GM12878 (cell line): ENCODE results near the gene DCAF11. TPM values are rescaled to one million over a fixed set of nuclear protein-coding genes. Genes with fewer than 3 reads are reported as not detected.
A peak's percentile ranks its signal among the peaks of the same experiment; 100 is the strongest.

Experiments
- BMI1 ChIP-seq: fragments of 450-650 bp; IDR thresholded peaks from 2 replicates; pipeline ENCODE4 v1.6.1; 2016; ENCODE audit warnings: mild to moderate bottlenecking, moderate library complexity, borderline replicate concordance
- FOXM1 ChIP-seq: IDR thresholded peaks from 2 replicates; pipeline ENCODE4 v1.6.1; 2012; ENCODE audit warnings: low read depth, mild to moderate bottlenecking, inconsistent platforms, low read length, moderate library complexity
- KLF5 ChIP-seq: fragments of 450-650 bp; IDR thresholded peaks from 2 replicates; pipeline ENCODE4 v1.6.1; 2014; ENCODE audit warnings: mild to moderate bottlenecking; ENCODE audit not compliant: partially characterized antibody
- MXI1 ChIP-seq: fragments of 150-350 bp; IDR thresholded peaks from 2 replicates; pipeline ENCODE4 v1.6.1; 2011; ENCODE audit warnings: low read depth, mild to moderate bottlenecking, inconsistent platforms, low read length, improper control_type of control experiment
- POLR2AphosphoS2 ChIP-seq: IDR thresholded peaks from 2 replicates; pipeline ENCODE4 v1.6.1; 2011; ENCODE audit warnings: low read depth, mild to moderate bottlenecking, low read length, improper control_type of control experiment, moderate library complexity
- RAD21 ChIP-seq: IDR thresholded peaks from 2 replicates; pipeline ENCODE4 v1.6.1; 2011; ENCODE audit warnings: mild to moderate bottlenecking, low read depth, low read length, moderate library complexity; ENCODE audit not compliant: insufficient read depth
- RCOR1 ChIP-seq: conservative IDR thresholded peaks from 2 replicates; pipeline ENCODE4 v1.6.1; 2012; ENCODE audit warnings: low read depth, low read length, improper control_type of control experiment
- SMAD5 ChIP-seq: IDR thresholded peaks from 2 replicates; pipeline ENCODE4 v1.6.1; 2016; ENCODE audit warnings: antibody characterized with exemption, low read depth
- TAF1 ChIP-seq: IDR thresholded peaks from 2 replicates; pipeline ENCODE4 v1.6.1; 2011; ENCODE audit warnings: mild to moderate bottlenecking, low read depth, low read length, borderline replicate concordance
- polyA plus RNA-seq, 11 experiments: library from polyadenylated mRNA; depleted of rRNA in 4 of 11; unstranded in 6 of 11; stranded (reverse) in 5 of 11; fragments of >200 nt; fragmentation: Nextera tagmentation in 4 of 11; fragmentation: Illumina TruSeq in 1 of 11; extraction: Ambion mirVana in 4 of 11; extraction: Trizol in 1 of 11; gene quantifications; 1 replicate in 1 of 11; 2 replicates in 10 of 11; pipeline versions ENCODE4 v1.2.1 to v1.2.3, GENCODE V29; 2011 to 2016; ENCODE audit warnings: inconsistent platforms in 2 of 11, missing spikeins in 2 of 11, low read depth in 1 of 11
- total RNA-seq, 4 experiments: library from RNA; depleted of rRNA in 3 of 4; stranded (reverse); fragments of >200 nt in 3 of 4; fragmentation: Illumina TruSeq in 1 of 4; extraction: Trizol in 1 of 4; gene quantifications; 2 replicates each; pipeline versions ENCODE4 v1.2.1 to v1.2.3, GENCODE V29; 2013 to 2021
- TF ChIP-seq, protein P1 (sequence below): IDR thresholded peaks from 2 replicates; pipeline ENCODE4 v1.6.1; 2012; ENCODE audit warnings: mild to moderate bottlenecking, low read depth, low read length
- TF ChIP-seq, protein P2 (sequence below): IDR thresholded peaks from 2 replicates; pipeline ENCODE4 v1.6.1; 2012; ENCODE audit warnings: low read length, inconsistent platforms
- TF ChIP-seq, protein P3 (sequence below): fragments of 450-650 bp; IDR thresholded peaks from 2 replicates; pipeline ENCODE4 v1.6.1; 2017; ENCODE audit warnings: mild to moderate bottlenecking
- TF ChIP-seq, protein P4 (sequence below): fragments of 450-650 bp; IDR thresholded peaks from 2 replicates; pipeline ENCODE4 v1.6.1; 2016; ENCODE audit warnings: mild to moderate bottlenecking, moderate library complexity, borderline replicate concordance

Gene DCAF11
- total and polyA plus RNA-seq, 10 of the 15 experiments (the other 5 are each of a cell fraction or from before 2014, with no cell fraction given) = 13.4 to 91.2 (median 68.7) TPM

DNA sequence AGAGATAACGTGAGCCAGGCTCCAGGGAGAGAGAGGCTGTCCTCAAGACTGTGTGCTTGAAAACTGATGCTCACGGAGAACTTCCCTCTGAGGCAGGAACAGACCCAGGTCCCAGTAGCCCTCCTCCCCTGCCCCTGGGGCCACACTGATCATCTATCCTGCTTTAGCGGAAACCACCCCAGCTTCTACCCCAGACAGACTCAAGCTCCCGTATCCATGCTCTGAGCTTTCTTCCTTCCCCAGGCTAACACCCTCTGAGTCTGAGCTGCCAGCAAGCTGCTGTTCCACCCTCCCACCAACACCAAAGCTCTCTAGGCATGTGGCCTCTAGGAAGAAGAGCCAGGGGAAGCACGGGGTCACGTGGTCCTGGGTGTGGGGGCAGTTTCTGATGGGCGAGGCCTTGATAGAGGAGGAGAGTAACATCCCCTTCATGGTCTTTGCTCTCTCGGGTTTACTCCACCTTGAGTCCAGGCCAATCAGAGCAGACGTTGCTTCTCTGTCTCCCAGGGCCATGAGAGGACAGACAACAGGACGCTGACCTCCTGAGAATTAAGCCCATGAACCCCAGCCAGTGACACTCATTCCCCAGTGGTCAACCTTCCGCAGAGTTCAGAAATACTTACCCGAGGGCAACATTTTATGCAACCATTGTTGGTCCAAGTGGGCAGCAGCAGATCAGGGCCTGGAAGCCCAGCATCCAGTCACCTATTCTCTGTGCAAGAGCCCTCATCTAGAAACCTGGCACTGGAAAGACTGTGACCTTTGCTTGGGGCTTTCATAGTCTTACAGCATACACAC, 19.1 kb upstream of the DCAF11 start (continued):
- TF ChIP-seq, protein P1, sequence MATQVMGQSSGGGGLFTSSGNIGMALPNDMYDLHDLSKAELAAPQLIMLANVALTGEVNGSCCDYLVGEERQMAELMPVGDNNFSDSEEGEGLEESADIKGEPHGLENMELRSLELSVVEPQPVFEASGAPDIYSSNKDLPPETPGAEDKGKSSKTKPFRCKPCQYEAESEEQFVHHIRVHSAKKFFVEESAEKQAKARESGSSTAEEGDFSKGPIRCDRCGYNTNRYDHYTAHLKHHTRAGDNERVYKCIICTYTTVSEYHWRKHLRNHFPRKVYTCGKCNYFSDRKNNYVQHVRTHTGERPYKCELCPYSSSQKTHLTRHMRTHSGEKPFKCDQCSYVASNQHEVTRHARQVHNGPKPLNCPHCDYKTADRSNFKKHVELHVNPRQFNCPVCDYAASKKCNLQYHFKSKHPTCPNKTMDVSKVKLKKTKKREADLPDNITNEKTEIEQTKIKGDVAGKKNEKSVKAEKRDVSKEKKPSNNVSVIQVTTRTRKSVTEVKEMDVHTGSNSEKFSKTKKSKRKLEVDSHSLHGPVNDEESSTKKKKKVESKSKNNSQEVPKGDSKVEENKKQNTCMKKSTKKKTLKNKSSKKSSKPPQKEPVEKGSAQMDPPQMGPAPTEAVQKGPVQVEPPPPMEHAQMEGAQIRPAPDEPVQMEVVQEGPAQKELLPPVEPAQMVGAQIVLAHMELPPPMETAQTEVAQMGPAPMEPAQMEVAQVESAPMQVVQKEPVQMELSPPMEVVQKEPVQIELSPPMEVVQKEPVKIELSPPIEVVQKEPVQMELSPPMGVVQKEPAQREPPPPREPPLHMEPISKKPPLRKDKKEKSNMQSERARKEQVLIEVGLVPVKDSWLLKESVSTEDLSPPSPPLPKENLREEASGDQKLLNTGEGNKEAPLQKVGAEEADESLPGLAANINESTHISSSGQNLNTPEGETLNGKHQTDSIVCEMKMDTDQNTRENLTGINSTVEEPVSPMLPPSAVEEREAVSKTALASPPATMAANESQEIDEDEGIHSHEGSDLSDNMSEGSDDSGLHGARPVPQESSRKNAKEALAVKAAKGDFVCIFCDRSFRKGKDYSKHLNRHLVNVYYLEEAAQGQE = no peak
- no peak for TF ChIP-seq RAD21
- TF ChIP-seq, protein P2, sequence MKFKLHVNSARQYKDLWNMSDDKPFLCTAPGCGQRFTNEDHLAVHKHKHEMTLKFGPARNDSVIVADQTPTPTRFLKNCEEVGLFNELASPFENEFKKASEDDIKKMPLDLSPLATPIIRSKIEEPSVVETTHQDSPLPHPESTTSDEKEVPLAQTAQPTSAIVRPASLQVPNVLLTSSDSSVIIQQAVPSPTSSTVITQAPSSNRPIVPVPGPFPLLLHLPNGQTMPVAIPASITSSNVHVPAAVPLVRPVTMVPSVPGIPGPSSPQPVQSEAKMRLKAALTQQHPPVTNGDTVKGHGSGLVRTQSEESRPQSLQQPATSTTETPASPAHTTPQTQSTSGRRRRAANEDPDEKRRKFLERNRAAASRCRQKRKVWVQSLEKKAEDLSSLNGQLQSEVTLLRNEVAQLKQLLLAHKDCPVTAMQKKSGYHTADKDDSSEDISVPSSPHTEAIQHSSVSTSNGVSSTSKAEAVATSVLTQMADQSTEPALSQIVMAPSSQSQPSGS = no peak; the same call in 1 of the 2 replicates
- no peak for TF ChIP-seq BMI1
- TF ChIP-seq TAF1 = peak; percentile 98
- TF ChIP-seq POLR2AphosphoS2 = peak; percentile 97
- TF ChIP-seq SMAD5 = peak; percentile 99
- no peak for TF ChIP-seq RCOR1
- TF ChIP-seq MXI1 = peak; percentile 87
- TF ChIP-seq, protein P3, sequence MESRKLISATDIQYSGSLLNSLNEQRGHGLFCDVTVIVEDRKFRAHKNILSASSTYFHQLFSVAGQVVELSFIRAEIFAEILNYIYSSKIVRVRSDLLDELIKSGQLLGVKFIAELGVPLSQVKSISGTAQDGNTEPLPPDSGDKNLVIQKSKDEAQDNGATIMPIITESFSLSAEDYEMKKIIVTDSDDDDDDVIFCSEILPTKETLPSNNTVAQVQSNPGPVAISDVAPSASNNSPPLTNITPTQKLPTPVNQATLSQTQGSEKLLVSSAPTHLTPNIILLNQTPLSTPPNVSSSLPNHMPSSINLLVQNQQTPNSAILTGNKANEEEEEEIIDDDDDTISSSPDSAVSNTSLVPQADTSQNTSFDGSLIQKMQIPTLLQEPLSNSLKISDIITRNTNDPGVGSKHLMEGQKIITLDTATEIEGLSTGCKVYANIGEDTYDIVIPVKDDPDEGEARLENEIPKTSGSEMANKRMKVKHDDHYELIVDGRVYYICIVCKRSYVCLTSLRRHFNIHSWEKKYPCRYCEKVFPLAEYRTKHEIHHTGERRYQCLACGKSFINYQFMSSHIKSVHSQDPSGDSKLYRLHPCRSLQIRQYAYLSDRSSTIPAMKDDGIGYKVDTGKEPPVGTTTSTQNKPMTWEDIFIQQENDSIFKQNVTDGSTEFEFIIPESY = no peak
- no peak for TF ChIP-seq FOXM1
- TF ChIP-seq, protein P4, sequence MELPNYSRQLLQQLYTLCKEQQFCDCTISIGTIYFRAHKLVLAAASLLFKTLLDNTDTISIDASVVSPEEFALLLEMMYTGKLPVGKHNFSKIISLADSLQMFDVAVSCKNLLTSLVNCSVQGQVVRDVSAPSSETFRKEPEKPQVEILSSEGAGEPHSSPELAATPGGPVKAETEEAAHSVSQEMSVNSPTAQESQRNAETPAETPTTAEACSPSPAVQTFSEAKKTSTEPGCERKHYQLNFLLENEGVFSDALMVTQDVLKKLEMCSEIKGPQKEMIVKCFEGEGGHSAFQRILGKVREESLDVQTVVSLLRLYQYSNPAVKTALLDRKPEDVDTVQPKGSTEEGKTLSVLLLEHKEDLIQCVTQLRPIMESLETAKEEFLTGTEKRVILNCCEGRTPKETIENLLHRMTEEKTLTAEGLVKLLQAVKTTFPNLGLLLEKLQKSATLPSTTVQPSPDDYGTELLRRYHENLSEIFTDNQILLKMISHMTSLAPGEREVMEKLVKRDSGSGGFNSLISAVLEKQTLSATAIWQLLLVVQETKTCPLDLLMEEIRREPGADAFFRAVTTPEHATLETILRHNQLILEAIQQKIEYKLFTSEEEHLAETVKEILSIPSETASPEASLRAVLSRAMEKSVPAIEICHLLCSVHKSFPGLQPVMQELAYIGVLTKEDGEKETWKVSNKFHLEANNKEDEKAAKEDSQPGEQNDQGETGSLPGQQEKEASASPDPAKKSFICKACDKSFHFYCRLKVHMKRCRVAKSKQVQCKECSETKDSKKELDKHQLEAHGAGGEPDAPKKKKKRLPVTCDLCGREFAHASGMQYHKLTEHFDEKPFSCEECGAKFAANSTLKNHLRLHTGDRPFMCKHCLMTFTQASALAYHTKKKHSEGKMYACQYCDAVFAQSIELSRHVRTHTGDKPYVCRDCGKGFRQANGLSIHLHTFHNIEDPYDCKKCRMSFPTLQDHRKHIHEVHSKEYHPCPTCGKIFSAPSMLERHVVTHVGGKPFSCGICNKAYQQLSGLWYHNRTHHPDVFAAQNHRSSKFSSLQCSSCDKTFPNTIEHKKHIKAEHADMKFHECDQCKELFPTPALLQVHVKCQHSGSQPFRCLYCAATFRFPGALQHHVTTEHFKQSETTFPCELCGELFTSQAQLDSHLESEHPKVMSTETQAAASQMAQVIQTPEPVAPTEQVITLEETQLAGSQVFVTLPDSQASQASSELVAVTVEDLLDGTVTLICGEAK = no peak
- no peak for TF ChIP-seq KLF5
